Liver (tissue), 9 donors: ENCODE data around the gene MYO5A. TPM values are rescaled to one million over a fixed set of nuclear protein-coding genes. Genes with fewer than 3 reads are reported as not detected.

Experiments used
- DNase-seq: peaks from one replicate; pipeline ENCODE4 v3.0.0-alpha.2; 2017; ENCODE audit warnings: low spot score
- H3K27ac ChIP-seq, 2 donors: one replicate each; pipeline ENCODE4 v1.7.0; 2013; ENCODE audit warnings: inconsistent platforms in 2 of 2, low read length in 2 of 2, control low read depth in 1 of 2, low read depth in 1 of 2, mild to moderate bottlenecking in 1 of 2
- H3K27me3 ChIP-seq, 4 donors: one replicate each; pipeline versions ENCODE4 v1.6.1 to v1.7.0; 2013; ENCODE audit warnings: low read length in 3 of 4, inconsistent platforms in 1 of 4, mild to moderate bottlenecking in 1 of 4, moderate library complexity in 1 of 4; ENCODE audit not compliant: control insufficient read depth in 4 of 4, insufficient read depth in 4 of 4
- H3K36me3 ChIP-seq, 4 donors: one replicate each; pipeline versions ENCODE4 v1.6.1 to v1.7.0; 2013; ENCODE audit warnings: low read length in 3 of 4, mild to moderate bottlenecking in 3 of 4, low read depth in 1 of 4, moderate library complexity in 1 of 4; ENCODE audit not compliant: control insufficient read depth in 4 of 4, insufficient read depth in 3 of 4
- H3K4me1 ChIP-seq, 4 donors: one replicate each; pipeline versions ENCODE4 v1.6.1 to v1.7.0; 2013; ENCODE audit warnings: low read length in 3 of 4, mild to moderate bottlenecking in 3 of 4, moderate library complexity in 1 of 4; ENCODE audit not compliant: control insufficient read depth in 4 of 4, insufficient read depth in 4 of 4
- H3K4me3 ChIP-seq, 3 donors: one replicate each; pipeline versions ENCODE4 v1.6.1 to v1.7.0; 2013; ENCODE audit warnings: low read length in 3 of 3, control low read depth in 1 of 3, low read depth in 1 of 3, mild to moderate bottlenecking in 1 of 3
- H3K9ac ChIP-seq, 2 donors: one replicate each; pipeline ENCODE4 v1.7.0; 2013; ENCODE audit warnings: low read length in 2 of 2, mild to moderate bottlenecking in 2 of 2, moderate library complexity in 2 of 2, control low read depth in 1 of 2, low read depth in 1 of 2
- H3K9me3 ChIP-seq, 4 donors: one replicate each; pipeline versions ENCODE4 v1.6.1 to v1.7.0; 2013; ENCODE audit warnings: low read length in 3 of 4; ENCODE audit not compliant: control insufficient read depth in 4 of 4
- EGR1 ChIP-seq, 2 donors: IDR thresholded peaks; 2 replicates each; pipeline ENCODE4 v1.6.1; 2016 to 2018; ENCODE audit warnings: antibody characterized with exemption in 2 of 2, low read depth in 2 of 2
- FOXA1 ChIP-seq: IDR thresholded peaks from 2 replicates; pipeline ENCODE4 v1.6.1; 2016; ENCODE audit warnings: antibody characterized with exemption
- FOXA2 ChIP-seq: IDR thresholded peaks from 2 replicates; pipeline ENCODE4 v1.6.1; 2016; ENCODE audit warnings: antibody characterized with exemption
- GABPA ChIP-seq, 2 donors: IDR thresholded peaks in 1 of 2; conservative IDR thresholded peaks in 1 of 2; 2 replicates each; pipeline ENCODE4 v1.6.1; 2016; ENCODE audit warnings: antibody characterized with exemption in 2 of 2, mild to moderate bottlenecking in 1 of 2, moderate library complexity in 1 of 2
- HNF4A ChIP-seq, 2 donors: conservative IDR thresholded peaks; 2 replicates each; pipeline ENCODE4 v1.6.1; 2016; ENCODE audit warnings: antibody characterized with exemption in 2 of 2, mild to moderate bottlenecking in 2 of 2
- HNF4G ChIP-seq: IDR thresholded peaks from 2 replicates; pipeline ENCODE4 v1.6.1; 2016; ENCODE audit warnings: antibody characterized with exemption
- JUND ChIP-seq, 2 donors: IDR thresholded peaks; 2 replicates each; pipeline ENCODE4 v1.6.1; 2016; ENCODE audit warnings: antibody characterized with exemption in 2 of 2
- RAD21 ChIP-seq, 2 donors: IDR thresholded peaks; 2 replicates each; pipeline ENCODE4 v1.6.1; 2016; ENCODE audit warnings: antibody characterized with exemption in 2 of 2, mild to moderate bottlenecking in 2 of 2
- RXRA ChIP-seq, 2 donors: IDR thresholded peaks; 2 replicates each; pipeline ENCODE4 v1.6.1; 2017 to 2018; ENCODE audit warnings: antibody characterized with exemption in 2 of 2, mild to moderate bottlenecking in 1 of 2
- SP1 ChIP-seq: IDR thresholded peaks from 2 replicates; pipeline ENCODE4 v1.6.1; 2018; ENCODE audit warnings: antibody characterized with exemption, mild to moderate bottlenecking
- TAF1 ChIP-seq: conservative IDR thresholded peaks from 2 replicates; pipeline ENCODE4 v1.6.1; 2016; ENCODE audit warnings: antibody characterized with exemption, mild to moderate bottlenecking
- YY1 ChIP-seq: IDR thresholded peaks from 2 replicates; pipeline ENCODE4 v1.6.1; 2016; ENCODE audit warnings: antibody characterized with exemption, mild to moderate bottlenecking
- WGBS: extraction: QIAGEN DNeasy Blood & Tissue Kit; methylation state at CpG from one replicate; pipeline ENCODE4 v1.1.7; 2013; 5-methylcytosine and 5-hydroxymethylcytosine counted together
- polyA plus RNA-seq, 2 donors: library from polyadenylated mRNA; stranded (reverse) in 1 of 2; unstranded in 1 of 2; fragments of 200-250 nt in 1 of 2; fragments of >200 nt in 1 of 2; fragmentation: Nextera tagmentation in 1 of 2; extraction: Ambion mirVana in 1 of 2; gene quantifications; one replicate each; pipeline versions ENCODE4 v1.2.1 to v1.2.3, GENCODE V29; 2013 to 2015
- total RNA-seq, 2 donors: library from RNA; depleted of rRNA; stranded (reverse); fragments of >200 nt; gene quantifications; one replicate each; pipeline ENCODE4 v1.2.3, GENCODE V29; 2014
- TF ChIP-seq, protein P1 (sequence below): fragments of 150-350 bp; IDR thresholded peaks from 2 replicates; pipeline ENCODE4 v1.5.1; 2017; ENCODE audit warnings: improper control_type of control experiment, low read depth, low read length; ENCODE audit not compliant: missing input control
- TF ChIP-seq, protein P2 (sequence below): IDR thresholded peaks from 2 replicates; pipeline ENCODE4 v1.6.1; 2016; ENCODE audit warnings: antibody characterized with exemption
- TF ChIP-seq, protein P3 (sequence below): IDR thresholded peaks from 2 replicates; pipeline ENCODE4 v1.6.1; 2016; ENCODE audit warnings: antibody characterized with exemption, mild to moderate bottlenecking
- TF ChIP-seq, protein P4 (sequence below): IDR thresholded peaks from 2 replicates; pipeline ENCODE4 v1.6.1; 2016; ENCODE audit warnings: antibody characterized with exemption
- TF ChIP-seq, protein P5 (sequence below): IDR thresholded peaks from 2 replicates; pipeline ENCODE4 v1.6.1; 2016; ENCODE audit warnings: antibody characterized with exemption
- donor health status: healthy.
- donor health status: healthy.
- donor health status: healthy.
- donor health status: healthy.
- donor health status: healthy.

Gene MYO5A
- total and polyA plus RNA-seq, 4 donors, result 1.0 to 7.1 (median 3.0) TPM

DNA sequence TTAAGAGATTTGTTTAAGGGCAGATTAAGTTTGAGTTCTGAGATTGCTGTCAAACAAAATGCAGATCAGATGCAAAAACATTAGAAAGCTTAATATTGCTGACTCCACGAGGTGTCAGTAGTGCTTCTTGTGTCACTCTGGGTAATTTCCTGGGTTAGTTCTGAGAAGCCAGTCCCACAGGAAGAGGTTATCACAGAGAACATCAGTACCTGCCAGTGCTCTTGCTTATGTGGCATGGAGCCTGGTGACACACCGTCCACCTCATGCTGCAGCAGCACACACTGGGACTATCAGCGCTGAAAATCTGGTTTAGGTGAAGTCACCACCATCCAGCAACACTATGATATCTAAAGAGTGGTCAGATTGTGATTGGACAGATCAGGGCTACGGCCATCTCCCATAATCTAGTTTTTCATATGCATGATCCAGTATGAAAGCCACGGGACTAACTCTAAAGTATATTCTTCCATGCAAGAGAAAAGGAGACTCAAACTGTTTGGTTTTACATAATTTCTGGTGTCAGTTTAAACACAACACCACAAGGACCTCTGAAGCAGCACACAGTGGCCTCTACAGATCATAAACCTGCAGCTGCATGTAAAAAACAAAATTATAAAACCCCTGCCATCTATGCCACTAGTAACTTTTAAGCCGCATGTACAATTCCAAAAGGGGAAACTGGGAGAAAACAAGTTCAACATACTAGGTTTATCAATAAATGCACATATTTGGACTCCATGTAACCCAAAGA lies 197.0 kb downstream of the MYO5A start:
- Histone ChIP-seq H3K4me1 (no peaks in the 10 kb centered on the region), H3K27ac (no peak overlapping the region), H3K27me3 (no peaks in the 10 kb centered on the region), H3K36me3 (peaks cover 0 to 4% (median 0%) of the 10 kb centered on the region in 4 donors), H3K4me3 (no peak overlapping the region), H3K9me3 (no peaks in the 10 kb centered on the region), H3K9ac (no peak overlapping the region)
- WGBS, result 56% methylated on average over 6 of the region's 6 CpGs
- TF ChIP-seq, protein P1, sequence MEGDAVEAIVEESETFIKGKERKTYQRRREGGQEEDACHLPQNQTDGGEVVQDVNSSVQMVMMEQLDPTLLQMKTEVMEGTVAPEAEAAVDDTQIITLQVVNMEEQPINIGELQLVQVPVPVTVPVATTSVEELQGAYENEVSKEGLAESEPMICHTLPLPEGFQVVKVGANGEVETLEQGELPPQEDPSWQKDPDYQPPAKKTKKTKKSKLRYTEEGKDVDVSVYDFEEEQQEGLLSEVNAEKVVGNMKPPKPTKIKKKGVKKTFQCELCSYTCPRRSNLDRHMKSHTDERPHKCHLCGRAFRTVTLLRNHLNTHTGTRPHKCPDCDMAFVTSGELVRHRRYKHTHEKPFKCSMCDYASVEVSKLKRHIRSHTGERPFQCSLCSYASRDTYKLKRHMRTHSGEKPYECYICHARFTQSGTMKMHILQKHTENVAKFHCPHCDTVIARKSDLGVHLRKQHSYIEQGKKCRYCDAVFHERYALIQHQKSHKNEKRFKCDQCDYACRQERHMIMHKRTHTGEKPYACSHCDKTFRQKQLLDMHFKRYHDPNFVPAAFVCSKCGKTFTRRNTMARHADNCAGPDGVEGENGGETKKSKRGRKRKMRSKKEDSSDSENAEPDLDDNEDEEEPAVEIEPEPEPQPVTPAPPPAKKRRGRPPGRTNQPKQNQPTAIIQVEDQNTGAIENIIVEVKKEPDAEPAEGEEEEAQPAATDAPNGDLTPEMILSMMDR, result peak; percentile 39
- TF ChIP-seq RAD21 (IDR thresholded peaks at IDR 0.05), result peak; percentile 81 to 82
- no peak for TF ChIP-seq FOXA1
- no peak for DNase-seq

DNA sequence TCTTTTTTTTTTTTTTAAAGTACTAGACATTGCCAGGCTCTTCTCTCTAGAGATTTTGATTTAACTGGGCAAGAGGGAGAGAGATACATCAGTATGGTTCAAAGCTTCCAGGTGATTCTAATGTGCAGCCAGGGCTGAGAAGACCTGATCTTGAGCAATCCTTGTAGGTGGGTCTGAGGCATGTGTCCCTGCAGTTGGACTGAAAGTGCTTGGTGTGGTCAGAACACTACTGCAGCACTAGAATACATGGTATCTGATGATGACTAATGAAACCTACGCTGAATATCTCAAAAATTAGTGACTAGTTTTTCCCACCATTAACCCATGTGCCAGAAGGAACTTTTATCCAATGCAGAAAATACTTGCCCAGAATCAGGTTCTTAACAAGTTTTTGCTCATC lies 198.7 kb downstream of the MYO5A start:
- TF ChIP-seq, protein P2, sequence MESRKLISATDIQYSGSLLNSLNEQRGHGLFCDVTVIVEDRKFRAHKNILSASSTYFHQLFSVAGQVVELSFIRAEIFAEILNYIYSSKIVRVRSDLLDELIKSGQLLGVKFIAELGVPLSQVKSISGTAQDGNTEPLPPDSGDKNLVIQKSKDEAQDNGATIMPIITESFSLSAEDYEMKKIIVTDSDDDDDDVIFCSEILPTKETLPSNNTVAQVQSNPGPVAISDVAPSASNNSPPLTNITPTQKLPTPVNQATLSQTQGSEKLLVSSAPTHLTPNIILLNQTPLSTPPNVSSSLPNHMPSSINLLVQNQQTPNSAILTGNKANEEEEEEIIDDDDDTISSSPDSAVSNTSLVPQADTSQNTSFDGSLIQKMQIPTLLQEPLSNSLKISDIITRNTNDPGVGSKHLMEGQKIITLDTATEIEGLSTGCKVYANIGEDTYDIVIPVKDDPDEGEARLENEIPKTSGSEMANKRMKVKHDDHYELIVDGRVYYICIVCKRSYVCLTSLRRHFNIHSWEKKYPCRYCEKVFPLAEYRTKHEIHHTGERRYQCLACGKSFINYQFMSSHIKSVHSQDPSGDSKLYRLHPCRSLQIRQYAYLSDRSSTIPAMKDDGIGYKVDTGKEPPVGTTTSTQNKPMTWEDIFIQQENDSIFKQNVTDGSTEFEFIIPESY, result no peak
- no peak for TF ChIP-seq HNF4A (conservative IDR thresholded peaks at IDR 0.05)
- no peak for TF ChIP-seq RAD21 (IDR thresholded peaks at IDR 0.05)
- TF ChIP-seq, protein P1, result no peak
- TF ChIP-seq RXRA (IDR thresholded peaks at IDR 0.05), result no peak
- TF ChIP-seq YY1, result no peak
- TF ChIP-seq, protein P3, sequence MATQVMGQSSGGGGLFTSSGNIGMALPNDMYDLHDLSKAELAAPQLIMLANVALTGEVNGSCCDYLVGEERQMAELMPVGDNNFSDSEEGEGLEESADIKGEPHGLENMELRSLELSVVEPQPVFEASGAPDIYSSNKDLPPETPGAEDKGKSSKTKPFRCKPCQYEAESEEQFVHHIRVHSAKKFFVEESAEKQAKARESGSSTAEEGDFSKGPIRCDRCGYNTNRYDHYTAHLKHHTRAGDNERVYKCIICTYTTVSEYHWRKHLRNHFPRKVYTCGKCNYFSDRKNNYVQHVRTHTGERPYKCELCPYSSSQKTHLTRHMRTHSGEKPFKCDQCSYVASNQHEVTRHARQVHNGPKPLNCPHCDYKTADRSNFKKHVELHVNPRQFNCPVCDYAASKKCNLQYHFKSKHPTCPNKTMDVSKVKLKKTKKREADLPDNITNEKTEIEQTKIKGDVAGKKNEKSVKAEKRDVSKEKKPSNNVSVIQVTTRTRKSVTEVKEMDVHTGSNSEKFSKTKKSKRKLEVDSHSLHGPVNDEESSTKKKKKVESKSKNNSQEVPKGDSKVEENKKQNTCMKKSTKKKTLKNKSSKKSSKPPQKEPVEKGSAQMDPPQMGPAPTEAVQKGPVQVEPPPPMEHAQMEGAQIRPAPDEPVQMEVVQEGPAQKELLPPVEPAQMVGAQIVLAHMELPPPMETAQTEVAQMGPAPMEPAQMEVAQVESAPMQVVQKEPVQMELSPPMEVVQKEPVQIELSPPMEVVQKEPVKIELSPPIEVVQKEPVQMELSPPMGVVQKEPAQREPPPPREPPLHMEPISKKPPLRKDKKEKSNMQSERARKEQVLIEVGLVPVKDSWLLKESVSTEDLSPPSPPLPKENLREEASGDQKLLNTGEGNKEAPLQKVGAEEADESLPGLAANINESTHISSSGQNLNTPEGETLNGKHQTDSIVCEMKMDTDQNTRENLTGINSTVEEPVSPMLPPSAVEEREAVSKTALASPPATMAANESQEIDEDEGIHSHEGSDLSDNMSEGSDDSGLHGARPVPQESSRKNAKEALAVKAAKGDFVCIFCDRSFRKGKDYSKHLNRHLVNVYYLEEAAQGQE, result no peak
- no peak for TF ChIP-seq JUND (IDR thresholded peaks at IDR 0.05)
- TF ChIP-seq EGR1 (IDR thresholded peaks at IDR 0.05; ENCODE audit: low read depth in 2 of 2), result no peak
- TF ChIP-seq, protein P4, sequence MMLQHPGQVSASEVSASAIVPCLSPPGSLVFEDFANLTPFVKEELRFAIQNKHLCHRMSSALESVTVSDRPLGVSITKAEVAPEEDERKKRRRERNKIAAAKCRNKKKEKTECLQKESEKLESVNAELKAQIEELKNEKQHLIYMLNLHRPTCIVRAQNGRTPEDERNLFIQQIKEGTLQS, result no peak
- no peak for TF ChIP-seq TAF1
- no peak for TF ChIP-seq SP1
- TF ChIP-seq FOXA2, result no peak
- TF ChIP-seq HNF4G, result no peak
- TF ChIP-seq FOXA1, result no peak
- TF ChIP-seq, protein P5, sequence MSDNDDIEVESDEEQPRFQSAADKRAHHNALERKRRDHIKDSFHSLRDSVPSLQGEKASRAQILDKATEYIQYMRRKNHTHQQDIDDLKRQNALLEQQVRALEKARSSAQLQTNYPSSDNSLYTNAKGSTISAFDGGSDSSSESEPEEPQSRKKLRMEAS, result no peak
- TF ChIP-seq GABPA (IDR thresholded peaks at IDR 0.05 in 1 of 2, conservative IDR thresholded peaks at IDR 0.05 in 1 of 2), result no peak

More for the DNA sequence above, 198.7 kb downstream of the MYO5A start:
- Histone ChIP-seq H3K9ac (no peak overlapping the region), H3K9me3 (no peaks in the 10 kb centered on the region), H3K27me3 (no peaks in the 10 kb centered on the region), H3K27ac (no peak overlapping the region), H3K4me3 (no peak overlapping the region), H3K4me1 (no peaks in the 10 kb centered on the region), H3K36me3 (no peaks in the 10 kb centered on the region)
- no peak for DNase-seq
- WGBS, result 96% methylated on average over 1 of the region's 1 CpG
